K562 (cell line): ENCODE data around the gene TRAF3. TPM values are rescaled to one million over a fixed set of nuclear protein-coding genes. Genes with fewer than 3 reads are reported as not detected.

Source experiments
- ATAC-seq: fragments of 200-7000 bp; cut with Tn5 transposase; 3 replicates; pipeline ENCODE4 v1.9.1; 2020; ENCODE audit warnings: moderate library complexity
- BruUV-seq: library from RNA; stranded (reverse); fragments of 400-500 nt; replicated peaks from 2 replicates; lab custom pipeline; 2021; lab: Mats Ljungman, UMichigan
- CTCF ChIA-PET: fragments of 300-600 bp; formaldehyde crosslinking; extraction: SDS; loops from one replicate; lab custom pipeline; 2021; ENCODE audit warnings: low intra/inter-chr PET ratio; lab: Yijun Ruan, JAX
- POLR2A ChIA-PET: fragments of 300-600, 350-650 bp; sonication (Branson Sonifier 250); formaldehyde crosslinking; extraction: SDS; loops from one replicate; lab custom pipeline; 2021; ENCODE audit warnings: antibody characterized with exemption, inconsistent platforms; lab: Yijun Ruan, JAX
- DNase-seq, 4 experiments: peaks; one replicate each; pipeline versions ENCODE4 v3.0.0 to v3.0.0-alpha.2; 2011 to 2018; ENCODE audit warnings: low spot score in 3 of 4, mixed read lengths in 3 of 4; ENCODE audit errors: extremely low read depth in 1 of 4
- FAIRE-seq: peaks from 2 replicates; lab custom pipeline; 2011; peaks lifted over from hg19 to GRCh38; lab: Jason Lieb, UNC
- H2AFZ ChIP-seq: 2 replicates; pipeline ENCODE4 v1.6.0; 2011; ENCODE audit warnings: low read depth, low read length, control low read depth, inconsistent platforms
- H3K27ac ChIP-seq: fragments of 200-600 bp; 3 replicates; pipeline ENCODE4 v1.8.0; 2011; ENCODE audit warnings: low read depth, mild to moderate bottlenecking, control low read depth, inconsistent platforms, low read length, moderate library complexity, mixed read lengths; ENCODE audit errors: extremely low read depth
- H3K27me3 ChIP-seq, 2 experiments: fragments of 300-600 bp in 1 of 2; 2 replicates in 1 of 2; 3 replicates in 1 of 2; pipeline versions ENCODE4 v1.6.0 to v1.8.0; 2011; ENCODE audit warnings: inconsistent platforms in 2 of 2, low read length in 2 of 2, mild to moderate bottlenecking in 1 of 2, mixed read lengths in 1 of 2, moderate library complexity in 1 of 2; ENCODE audit not compliant: control insufficient read depth in 2 of 2, insufficient read depth in 2 of 2
- H3K36me3 ChIP-seq: fragments of 300-600 bp; 3 replicates; pipeline ENCODE4 v1.8.0; 2011; ENCODE audit warnings: mild to moderate bottlenecking, low read length, inconsistent platforms; ENCODE audit not compliant: control insufficient read depth, insufficient read depth
- H3K4me1 ChIP-seq, 2 experiments: fragments of 200-600 bp in 1 of 2; replicated peaks in 1 of 2; 2 replicates in 1 of 2; 3 replicates in 1 of 2; pipeline versions ENCODE4 v1.5.1 to v1.8.0; 2011; ENCODE audit warnings: inconsistent platforms in 2 of 2, low read length in 2 of 2, mild to moderate bottlenecking in 1 of 2, mixed read lengths in 1 of 2, moderate library complexity in 1 of 2; ENCODE audit not compliant: control insufficient read depth in 2 of 2, insufficient read depth in 2 of 2
- H3K4me2 ChIP-seq: 2 replicates; pipeline ENCODE4 v1.6.1; 2011; ENCODE audit warnings: low read length, control low read depth, inconsistent platforms, mixed read lengths; ENCODE audit not compliant: insufficient read depth
- H3K4me3 ChIP-seq: fragments of 200-600 bp; sonication (generic), shearing (Covaris generic); 2 replicates; pipeline ENCODE4 v1.5.1; 2016; ENCODE audit warnings: control low read depth, inconsistent platforms
- H3K79me2 ChIP-seq: fragments of 200-600 bp; 3 replicates; pipeline ENCODE4 v1.8.0; 2011; ENCODE audit warnings: low read length, inconsistent platforms; ENCODE audit not compliant: control insufficient read depth, insufficient read depth
- H3K9ac ChIP-seq, 2 experiments: 2 replicates each; pipeline versions ENCODE4 v1.6.0 to v1.6.1; 2011; ENCODE audit warnings: low read depth in 2 of 2, low read length in 2 of 2, control low read depth in 1 of 2, inconsistent platforms in 1 of 2, mild to moderate bottlenecking in 1 of 2, mixed read lengths in 1 of 2; ENCODE audit not compliant: insufficient read depth in 1 of 2
- H3K9me1 ChIP-seq: one replicate; pipeline ENCODE4 v1.6.0; 2011; ENCODE audit warnings: inconsistent platforms, mild to moderate bottlenecking, low read length, moderate library complexity; ENCODE audit not compliant: control insufficient read depth, insufficient read depth
- H3K9me3 ChIP-seq: replicated peaks from 2 replicates; pipeline ENCODE4 v1.5.1; 2011; ENCODE audit warnings: low read depth, low read length, inconsistent platforms; ENCODE audit not compliant: control insufficient read depth, insufficient read depth
- H4K20me1 ChIP-seq: replicated peaks from 2 replicates; pipeline ENCODE4 v1.6.1; 2011; ENCODE audit warnings: low read length, inconsistent platforms, mixed read lengths; ENCODE audit not compliant: control insufficient read depth, insufficient read depth
- NKRF ChIP-seq: fragments of 450-650 bp; IDR thresholded peaks from 2 replicates; pipeline ENCODE4 v1.6.1; 2016; ENCODE audit warnings: borderline replicate concordance
- POLR2G ChIP-seq: fragments of 200-400 bp; formaldehyde crosslinking; IDR thresholded peaks from 2 replicates; pipeline ENCODE4 v1.6.1; 2017; ENCODE audit warnings: low read depth, mild to moderate bottlenecking, antibody characterized with exemption, low read length, moderate library complexity
- WGBS: fragments of 100-300 bp; shearing (Covaris generic); methylation state at CpG from one replicate; pipeline ENCODE4 v1.1.6; 2016; ENCODE audit warnings: low coverage, mixed read lengths; ENCODE audit not compliant: insufficient coverage; ENCODE audit errors: missing lambda C conversion rate; 5-methylcytosine and 5-hydroxymethylcytosine counted together
- in situ Hi-C: fragments of 300-500 bp; cut with MboI; formaldehyde crosslinking; loops from 4 replicates; pipeline ENCODE4 v1.15.0; 2018; ENCODE audit warnings: inconsistent platforms, mixed read lengths
- intact Hi-C: fragments of 100-400 bp; cut with micrococcal nuclease; formaldehyde crosslinking; loops from 2 replicates; pipeline ENCODE4 v1.14.2; 2022
- polyA plus RNA-seq, 8 experiments: library from polyadenylated mRNA; depleted of rRNA in 4 of 8; stranded (reverse) in 5 of 8; unstranded in 3 of 8; fragments of >200 nt; fragmentation: Nextera tagmentation in 2 of 8; fragmentation: Illumina TruSeq in 1 of 8; extraction: Ambion mirVana in 2 of 8; extraction: Trizol in 1 of 8; gene quantifications; 2 replicates each; pipeline versions ENCODE4 v1.2.1 to v1.2.3, GENCODE V29; 2011 to 2014; ENCODE audit warnings: inconsistent platforms in 1 of 8, missing spikeins in 1 of 8
- total RNA-seq, 7 experiments: library from RNA; depleted of rRNA in 6 of 7; stranded (reverse); fragments of >200 nt in 6 of 7; fragmentation: Illumina TruSeq in 2 of 7; extraction: Trizol in 2 of 7; gene quantifications; 2 replicates each; pipeline versions ENCODE4 v1.2.1 to v1.2.3, GENCODE V29; 2011 to 2021; ENCODE audit warnings: low replicate concordance in 1 of 7

TRAF3 gene
- total and polyA plus RNA-seq, 9 of the 15 experiments (the other 6 are each of a cell fraction or from before 2014, with no cell fraction given) = 0.52 to 21.3 (median 9.9) TPM

GRCh38 chr14:102949801-102950451 is 172.7 kb downstream of the TRAF3 start:
- no TSS peak for BruUV-seq
- Histone ChIP-seq H3K9me3 (no peaks in the 10 kb centered on the region), H3K79me2 (no peaks in the 10 kb centered on the region), H3K27ac (no peak overlapping the region), H3K4me2 (no peak overlapping the region), H3K9ac (no peak overlapping the region; a peak in 1 of 4 replicates)
- POLR2A ChIA-PET = no interaction called here
- intact Hi-C loops = no loop called here
- no peak for ATAC-seq
- no peak for DNase-seq
- CTCF ChIA-PET = no interaction called here
- no peak for TF ChIP-seq NKRF
- 0 out of 2 replicates have a peak, but pooled peaks have one; percentile 17 for TF ChIP-seq POLR2G
- TF ChIP-seq, all 486 proteins: peak for 1
- 90% methylated on average over 16 of the region's 23 CpGs for WGBS
- Histone ChIP-seq H3K4me3 (no peak overlapping the region), H3K4me1 (peaks cover 0 to 10% of the 10 kb centered on the region in 2 experiments; a peak in 2 of 5 replicates), H4K20me1 (no peaks in the 10 kb centered on the region), H3K36me3 (peaks cover 37% of the 10 kb centered on the region; the same call in 1 of the 3 replicates), H2AFZ (no peak overlapping the region), H3K27me3 (no peaks in the 10 kb centered on the region), H3K9me1 (no peaks in the 10 kb centered on the region)
- no peak for FAIRE-seq
- in situ Hi-C loops = no loop called here
